ENCODE measurements around the gene EML6. TPM values are rescaled to one million over a fixed set of nuclear protein-coding genes. Genes with fewer than 3 reads are reported as not detected.
A peak's percentile ranks its signal among the peaks of the same experiment; 100 is the strongest.

Gene EML6
- total RNA-seq, 1 donor from 2014 or later = 2.5 TPM

GRCh38 chr2:54897420-54898310 is 174.2 kb downstream of the EML6 start:
- ATAC-seq (no peak), DNase-seq (no peak)
- H3K36me3 ChIP-seq = no peaks in the 10 kb centered on the region
- no peak for TF ChIP-seq CTCF (IDR thresholded peaks at IDR 0.05)
- no peaks in the 10 kb centered on the region for H3K27me3 ChIP-seq (ENCODE audit: low read depth)
- H3K4me1 ChIP-seq = no peaks in the 10 kb centered on the region
- no peak overlapping the region for H3K4me3 ChIP-seq
- no peaks in the 10 kb centered on the region for H3K9me3 ChIP-seq
- H3K27ac ChIP-seq = no peak overlapping the region
- intact Hi-C loops (cut with DNase I) = loop anchor here (10.0 kb wide), 1 partner anchor 277 kb away; no protein-coding TSS in a partner anchor

- DNase-seq (no peak), ATAC-seq (no peak)
- no peak overlapping the region for H3K4me3 ChIP-seq
- H3K36me3 ChIP-seq = no peaks in the 10 kb centered on the region
- no peak overlapping the region for H3K27ac ChIP-seq
- no peak for TF ChIP-seq CTCF (IDR thresholded peaks at IDR 0.05)
- no peaks in the 10 kb centered on the region for H3K9me3 ChIP-seq
- H3K4me1 ChIP-seq = no peaks in the 10 kb centered on the region
- H3K27me3 ChIP-seq (ENCODE audit: low read depth) = no peaks in the 10 kb centered on the region
- intact Hi-C loops (cut with DNase I) = loop anchor here (10.0 kb wide), 1 partner anchor 276 kb away; no protein-coding TSS in a partner anchor
Measured at GRCh38 chr2:54898456-54899226, 175.2 kb downstream of the EML6 start.

GRCh38 chr2:54899576-54900200 is 176.2 kb downstream of the EML6 start:
- TF ChIP-seq CTCF (IDR thresholded peaks at IDR 0.05) = peak; percentile 62
- H3K27ac ChIP-seq = no peak overlapping the region
- ATAC-seq = peak; percentile 56 to 76
- H3K27me3 ChIP-seq (ENCODE audit: low read depth) = no peaks in the 10 kb centered on the region
- no peak overlapping the region for H3K4me3 ChIP-seq
- intact Hi-C loops (cut with DNase I) = loop anchor here (10.0 kb wide), 1 partner anchor 275 kb away; no protein-coding TSS in a partner anchor
- no peak for DNase-seq
- no peaks in the 10 kb centered on the region for H3K9me3 ChIP-seq
- no peaks in the 10 kb centered on the region for H3K36me3 ChIP-seq
- H3K4me1 ChIP-seq = no peaks in the 10 kb centered on the region

GRCh38 chr2:54901224-54901986 is 177.9 kb downstream of the EML6 start:
- H3K36me3 ChIP-seq = no peaks in the 10 kb centered on the region
- H3K4me3 ChIP-seq = no peak overlapping the region
- DNase-seq = no peak
- no peak for TF ChIP-seq CTCF (IDR thresholded peaks at IDR 0.05)
- no peaks in the 10 kb centered on the region for H3K9me3 ChIP-seq
- no peak for ATAC-seq
- intact Hi-C loops (cut with DNase I) = no loop called here
- H3K4me1 ChIP-seq = no peaks in the 10 kb centered on the region
- no peaks in the 10 kb centered on the region for H3K27me3 ChIP-seq (ENCODE audit: low read depth)
- H3K27ac ChIP-seq = no peak overlapping the region

GRCh38 chr2:54902763-54903162 is 179.3 kb downstream of the EML6 start:
- ATAC-seq = no peak

More at GRCh38 chr2:54902763-54903162, 179.3 kb downstream of the EML6 start:
- H3K4me1 ChIP-seq = no peaks in the 10 kb centered on the region
- H3K9me3 ChIP-seq = no peaks in the 10 kb centered on the region
- H3K4me3 ChIP-seq = no peak overlapping the region
- TF ChIP-seq CTCF (IDR thresholded peaks at IDR 0.05) = no peak
- H3K27me3 ChIP-seq (ENCODE audit: low read depth) = no peaks in the 10 kb centered on the region
- DNase-seq = no peak
- no peak overlapping the region for H3K27ac ChIP-seq
- no peaks in the 10 kb centered on the region for H3K36me3 ChIP-seq
- intact Hi-C loops (cut with DNase I) = no loop called here
